Activated T-helper 1 cell treated with anti-CD3 and anti-CD28 coated beads, Interleukin-12 subunit alpha, Interleukin-12 subunit beta, Interleukin-2, Interleukin-4 antibody, amounts not matched to agents 30 ng/mL and 10 ng/mL and 1 ng/mL, durations not matched to agents 14 hours and 24 hours and 36 hours (primary cell): ENCODE data around the gene SLC25A47. TPM values are rescaled to one million over a fixed set of nuclear protein-coding genes. Genes with fewer than 3 reads are reported as not detected.
"Not testable (repeated sequence)": the region's sequence is repeated elsewhere in the genome, so short reads cannot be mapped to it uniquely, and the experiment has no call there.

Experiments
- DNase-seq: peaks from one replicate; pipeline ENCODE4 v3.0.0; 2021; ENCODE audit warnings: low spot score
- H3K27ac Mint-ChIP-seq: one replicate; pipeline ENCODE4 v1.8.0; 2021; ENCODE audit warnings: mild to moderate bottlenecking, mixed read lengths
- H3K27me3 Mint-ChIP-seq: one replicate; pipeline ENCODE4 v1.8.0; 2022; ENCODE audit warnings: mild to moderate bottlenecking, moderate library complexity, mixed read lengths; ENCODE audit not compliant: insufficient read depth
- H3K36me3 Mint-ChIP-seq: one replicate; pipeline ENCODE4 v1.8.0; 2021; ENCODE audit warnings: low read depth, mixed read lengths
- H3K4me1 Mint-ChIP-seq: one replicate; pipeline ENCODE4 v1.8.0; 2021; ENCODE audit warnings: low read depth, mixed read lengths
- H3K4me3 Mint-ChIP-seq: one replicate; pipeline ENCODE4 v1.8.0; 2021; ENCODE audit warnings: mild to moderate bottlenecking, moderate library complexity, mixed read lengths
- H3K9me3 Mint-ChIP-seq: one replicate; pipeline ENCODE4 v1.8.0; 2021; ENCODE audit warnings: mixed read lengths
- intact Hi-C: fragments of 100-400 bp; cut with micrococcal nuclease; formaldehyde crosslinking; loops from one replicate; pipeline ENCODE4 v1.15.1; 2024
- total RNA-seq: library from RNA; stranded (reverse); gene quantifications from 2 replicates; pipeline ENCODE4 v1.2.3, GENCODE V29; 2022

SLC25A47 gene
- total RNA-seq, 1 donor from 2014 or later: not detected

GRCh38 chr14:100303179-100303578, 20.0 kb upstream of the SLC25A47 start:
- Mint-ChIP-seq H3K27me3 (peaks cover 7% of the 10 kb centered on the region), H3K4me3 (no peak overlapping the region), H3K36me3 (no peaks in the 10 kb centered on the region), H3K9me3 (no peaks in the 10 kb centered on the region), H3K4me1 (peaks cover 22% of the 10 kb centered on the region), H3K27ac (no peak overlapping the region)
- intact Hi-C loops: loop anchor here (1.0 kb wide), 1 partner anchor 74 kb away; no protein-coding TSS in a partner anchor
- DNase-seq: no peak

- H3K36me3 Mint-ChIP-seq: no peaks in the 10 kb centered on the region
- no peak for DNase-seq
- no peak overlapping the region for H3K27ac Mint-ChIP-seq
- H3K27me3 Mint-ChIP-seq: peaks cover 12% of the 10 kb centered on the region
- H3K4me1 Mint-ChIP-seq: peaks cover 22% of the 10 kb centered on the region
- intact Hi-C loops: loop anchor here (1.0 kb wide), 1 partner anchor 73 kb away; no protein-coding TSS in a partner anchor
- H3K9me3 Mint-ChIP-seq: no peaks in the 10 kb centered on the region
- no peak overlapping the region for H3K4me3 Mint-ChIP-seq
Observed at GRCh38 chr14:100303925-100304324, 19.2 kb upstream of the SLC25A47 start.

- Mint-ChIP-seq H3K4me3 (peak overlapping the region; percentile 81), H3K36me3 (no peaks in the 10 kb centered on the region), H3K4me1 (peaks cover 22% of the 10 kb centered on the region), H3K27ac (peak overlapping the region; percentile 14), H3K9me3 (no peaks in the 10 kb centered on the region), H3K27me3 (peaks cover 16% of the 10 kb centered on the region)
- DNase-seq: no peak
- intact Hi-C loops: loop anchor here (1.0 kb wide), 1 partner anchor 20 kb away; no protein-coding TSS in a partner anchor
Observed at GRCh38 chr14:100304825-100305323, 18.3 kb upstream of the SLC25A47 start.

DNA sequence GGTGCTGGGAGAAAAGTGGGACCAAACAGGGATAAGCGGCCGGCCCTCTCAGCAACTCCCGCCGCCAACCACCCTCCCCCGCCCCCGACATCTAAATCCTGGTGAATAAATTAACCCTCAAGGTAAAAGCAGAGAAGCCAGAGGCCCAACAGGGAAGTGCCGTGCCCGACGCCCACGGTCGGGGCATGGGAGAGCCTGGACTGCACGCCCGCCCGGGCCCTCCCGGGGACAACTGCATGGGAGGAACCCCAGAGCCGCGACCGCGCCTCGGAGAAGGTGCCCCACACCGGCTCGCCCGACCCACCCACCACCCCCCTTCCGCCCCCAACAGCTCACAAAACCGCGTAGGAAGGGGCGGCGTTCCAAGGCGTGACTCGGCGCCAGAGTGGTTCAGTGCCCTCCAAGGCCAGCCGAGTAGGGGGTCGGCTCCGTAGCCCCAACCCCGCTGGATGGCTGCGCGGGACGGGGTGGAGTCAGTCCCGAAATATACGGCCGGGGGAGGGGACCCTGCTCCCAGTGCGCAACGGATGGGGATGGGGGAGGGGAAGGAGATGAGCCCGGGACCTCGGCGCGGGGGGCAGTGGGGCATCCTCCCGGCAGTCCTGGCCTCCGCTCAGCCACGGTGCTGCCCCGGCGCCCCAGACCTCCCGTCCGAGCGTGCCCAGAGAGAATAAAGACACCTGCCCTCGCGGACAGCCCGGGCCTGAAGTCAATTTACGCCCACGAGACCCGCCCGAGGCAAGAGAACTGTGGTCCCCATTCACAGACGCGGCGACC, 17.6 kb upstream of the SLC25A47 start:
- Mint-ChIP-seq H3K27me3 (peaks cover 18% of the 10 kb centered on the region), H3K36me3 (no peaks in the 10 kb centered on the region), H3K27ac (peak overlapping the region; percentile 14), H3K4me3 (peak overlapping the region; percentile 81), H3K4me1 (peaks cover 22% of the 10 kb centered on the region), H3K9me3 (no peaks in the 10 kb centered on the region)
- intact Hi-C loops: loop anchor here (1.0 kb wide), 2 partner anchors 13 to 20 kb away; no protein-coding TSS in a partner anchor
- DNase-seq: peak; percentile 14

DNA sequence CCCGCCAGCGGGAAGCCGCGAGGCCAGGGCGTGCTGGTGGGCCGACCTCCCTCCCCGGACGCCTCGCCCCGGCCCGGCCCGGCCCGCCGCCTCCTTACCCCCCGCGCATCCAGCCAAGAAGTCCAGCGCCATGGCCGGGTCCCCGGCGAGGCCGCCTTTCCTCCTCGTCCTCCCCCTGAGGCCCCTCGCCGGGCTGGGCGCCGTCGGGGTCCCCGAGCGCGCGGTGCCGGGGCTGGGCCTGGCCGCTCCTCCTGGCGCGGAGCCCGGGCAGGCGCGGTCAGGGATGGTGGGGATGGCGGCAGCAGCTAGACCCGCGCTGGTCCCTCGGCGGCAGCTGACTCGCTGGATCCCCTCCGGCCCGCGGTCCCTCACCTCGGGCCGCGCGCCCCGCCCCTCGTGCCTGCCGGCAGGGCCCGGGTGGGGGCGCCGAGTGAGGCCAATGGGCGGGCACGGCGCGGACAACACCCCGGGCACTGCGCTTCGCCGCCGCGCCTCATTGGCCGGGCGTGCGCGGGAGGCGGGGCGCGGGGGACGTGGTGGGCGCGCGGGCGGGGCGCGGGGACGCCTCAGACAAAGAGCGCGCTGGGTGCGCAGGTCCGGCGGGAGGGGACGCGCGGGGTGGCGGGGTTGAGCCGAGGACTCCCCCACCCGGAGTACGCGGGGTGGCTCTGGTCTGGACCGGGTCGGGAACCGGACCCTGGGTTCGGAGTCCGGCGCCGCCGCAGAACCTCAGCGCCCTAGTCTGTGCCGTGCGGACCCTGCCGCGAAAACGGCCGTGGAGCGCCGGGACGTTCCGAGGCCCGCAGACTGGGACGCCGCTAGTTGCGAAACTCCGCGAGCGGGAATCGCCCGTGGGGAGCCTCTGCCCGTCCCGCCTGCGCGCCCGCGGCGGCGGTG, 16.8 kb upstream of the SLC25A47 start, which contains the start of gene SLC25A29:
SLC25A29 (minus strand) TSS at position 344 of the 897 bp plus-strand sequence; CDS start at position 132, 212 bp downstream.
- peaks cover 22% of the 10 kb centered on the region for H3K4me1 Mint-ChIP-seq
- intact Hi-C loops: loop anchor here (1.0 kb wide), 1 partner anchor 12 kb away; no protein-coding TSS in a partner anchor
- no peak within 1 kb of the TSS for H3K27ac Mint-ChIP-seq

DNA sequence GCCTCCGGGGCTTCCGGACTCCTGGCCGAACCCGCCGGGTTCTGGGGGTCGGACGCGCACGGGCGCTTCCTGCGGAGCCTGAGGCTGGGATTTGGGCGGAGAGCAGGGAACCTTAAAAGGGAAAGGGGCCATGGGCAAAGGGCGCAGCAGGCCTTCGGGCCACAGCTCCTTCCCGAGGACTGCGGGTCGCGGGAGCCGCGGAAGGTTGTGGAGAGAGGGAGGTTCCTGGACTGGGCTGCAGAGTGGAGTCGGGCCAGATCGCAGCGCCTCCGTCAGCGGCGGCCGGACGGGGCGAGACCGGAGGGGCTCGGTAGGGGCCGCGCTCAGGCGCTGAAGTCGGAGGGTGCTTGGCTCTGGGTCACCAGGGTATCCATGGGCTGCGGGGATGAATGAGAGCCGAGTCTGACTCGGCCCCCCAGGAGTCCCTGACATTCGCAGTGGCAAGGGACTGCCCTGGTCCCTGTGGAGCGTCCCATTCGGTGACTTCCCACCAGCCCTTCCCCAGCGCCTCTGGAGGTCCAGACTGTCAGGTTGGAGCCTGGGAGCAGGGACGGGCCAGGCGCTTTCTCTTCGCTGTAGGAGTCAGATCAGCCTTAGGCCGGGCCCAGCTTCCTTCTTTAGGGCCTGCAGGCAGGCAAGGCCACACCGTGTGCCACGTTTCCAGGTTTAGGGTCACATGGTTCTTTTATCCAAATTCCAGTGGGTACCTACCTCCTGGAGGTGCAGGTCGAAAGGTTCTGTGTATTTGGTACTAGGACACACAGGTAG, 16.0 kb upstream of the SLC25A47 start:
- intact Hi-C loops: loop anchor here (1.0 kb wide), 1 partner anchor 11 kb away; no protein-coding TSS in a partner anchor
- H3K27ac Mint-ChIP-seq: no peak overlapping the region
- H3K9me3 Mint-ChIP-seq: no peaks in the 10 kb centered on the region
- H3K27me3 Mint-ChIP-seq: peaks cover 29% of the 10 kb centered on the region
- DNase-seq: no peak
- peaks cover 22% of the 10 kb centered on the region for H3K4me1 Mint-ChIP-seq
- peak overlapping the region; percentile 64 for H3K4me3 Mint-ChIP-seq
- H3K36me3 Mint-ChIP-seq: no peaks in the 10 kb centered on the region

More for the DNA sequence above, 16.8 kb upstream of the SLC25A47 start, which contains the start of gene SLC25A29:
- Mint-ChIP-seq H3K4me3 (peak within 1 kb of the TSS; percentile 81), H3K9me3 (no peaks in the 10 kb centered on the region), H3K36me3 (no peaks in the 10 kb centered on the region), H3K27me3 (peaks cover 21% of the 10 kb centered on the region)
- peak; percentile 68 for DNase-seq

DNA sequence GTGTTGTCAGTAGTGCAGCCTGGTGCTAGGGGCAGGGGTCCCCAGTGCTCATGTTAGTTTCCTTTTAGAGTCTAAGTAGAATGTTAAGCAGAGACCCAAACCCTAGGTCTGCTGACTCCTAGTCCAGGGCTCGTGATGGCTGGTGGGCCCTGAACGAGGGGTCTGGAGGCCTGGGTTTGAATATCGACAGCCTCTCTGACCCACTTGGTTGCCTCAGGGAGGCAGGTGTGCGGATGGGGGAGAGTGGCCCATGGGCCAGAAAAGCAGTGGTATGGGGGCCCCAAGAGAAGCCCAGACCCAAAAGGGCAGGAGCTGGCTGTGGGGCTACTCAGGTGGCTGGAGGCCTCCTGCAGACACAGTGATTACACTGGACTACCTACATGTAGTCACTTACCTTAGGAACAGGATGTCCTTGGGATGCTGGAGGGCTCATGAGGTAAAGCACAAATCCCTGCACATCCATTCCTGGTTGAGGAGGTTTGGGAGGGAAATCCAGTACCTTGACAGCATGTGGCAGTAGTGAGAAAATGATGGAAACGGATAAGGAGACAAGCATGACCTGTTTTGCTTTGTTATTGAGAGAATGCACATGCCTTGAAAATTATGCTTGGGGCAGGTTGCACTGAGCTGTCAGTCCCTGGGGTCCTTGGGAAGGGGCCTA, 15.2 kb upstream of the SLC25A47 start:
- Mint-ChIP-seq H3K36me3 (no peaks in the 10 kb centered on the region), H3K9me3 (no peaks in the 10 kb centered on the region), H3K27me3 (peaks cover 29% of the 10 kb centered on the region), H3K4me1 (peaks cover 18% of the 10 kb centered on the region), H3K4me3 (peak overlapping the region; percentile 64), H3K27ac (no peak overlapping the region)
- DNase-seq: no peak
- intact Hi-C loops: no loop called here

- intact Hi-C loops, H3K4me3 Mint-ChIP-seq, H3K9me3 Mint-ChIP-seq, H3K27ac Mint-ChIP-seq, H3K36me3 Mint-ChIP-seq, DNase-seq: not testable (repeated sequence)
- Mint-ChIP-seq H3K27me3 (peaks cover 33% of the 10 kb centered on the region), H3K4me1 (peaks cover 13% of the 10 kb centered on the region)
Observed at GRCh38 chr14:100308427-100308792, 14.7 kb upstream of the SLC25A47 start.

GRCh38 chr14:100309028-100309737, 14.0 kb upstream of the SLC25A47 start:
- intact Hi-C loops: no loop called here
- Mint-ChIP-seq H3K4me3 (no peak overlapping the region), H3K4me1 (peaks cover 8% of the 10 kb centered on the region), H3K27me3 (peaks cover 33% of the 10 kb centered on the region), H3K36me3 (no peaks in the 10 kb centered on the region), H3K27ac (no peak overlapping the region), H3K9me3 (no peaks in the 10 kb centered on the region)
- DNase-seq: no peak

DNA sequence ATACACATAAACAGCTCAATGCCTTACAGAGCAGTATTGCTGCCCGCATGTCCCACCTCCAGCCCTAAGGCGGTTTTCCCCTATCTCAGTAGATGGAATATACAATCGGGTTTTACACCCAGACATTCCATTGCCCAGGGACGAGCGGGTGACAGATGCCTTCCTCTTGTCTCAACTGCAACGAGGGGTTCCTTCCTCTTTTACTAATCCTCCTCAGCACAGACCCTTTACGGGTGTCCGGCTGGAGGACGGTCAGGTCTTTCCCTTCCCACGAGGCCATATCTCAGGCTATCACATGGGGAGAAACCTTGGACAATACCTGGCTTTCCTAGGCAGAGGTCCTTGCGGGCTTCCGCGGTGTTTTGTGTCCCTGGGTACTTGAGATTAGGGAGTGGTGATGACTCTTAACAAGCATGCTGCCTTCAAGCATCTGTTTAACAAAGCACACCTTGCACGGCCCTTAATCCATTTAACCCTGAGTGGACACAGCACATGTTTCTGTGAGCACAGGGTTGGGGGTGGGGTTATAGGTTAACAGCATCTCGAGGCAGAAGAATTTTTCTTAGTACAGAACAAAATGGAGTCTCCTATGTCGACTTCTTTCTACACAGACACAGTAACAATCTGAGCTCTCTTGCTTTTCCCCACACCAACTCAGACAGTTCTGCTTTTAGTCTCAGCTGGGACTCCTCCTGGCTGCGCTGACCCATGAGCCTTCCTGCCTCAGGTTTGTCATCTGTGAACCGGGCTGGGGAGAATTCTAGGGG, 10.8 kb upstream of the SLC25A47 start:
- intact Hi-C loops, H3K36me3 Mint-ChIP-seq, H3K4me3 Mint-ChIP-seq, DNase-seq, H3K9me3 Mint-ChIP-seq, H3K27ac Mint-ChIP-seq, H3K4me1 Mint-ChIP-seq: not testable (repeated sequence)
- peaks cover 30% of the 10 kb centered on the region for H3K27me3 Mint-ChIP-seq
